Measurements from ENCODE around the gene SLC4A3.
"Not testable (repeated sequence)": the region's sequence is repeated elsewhere in the genome, so short reads cannot be mapped to it uniquely, and the experiment has no call there.

DNA sequence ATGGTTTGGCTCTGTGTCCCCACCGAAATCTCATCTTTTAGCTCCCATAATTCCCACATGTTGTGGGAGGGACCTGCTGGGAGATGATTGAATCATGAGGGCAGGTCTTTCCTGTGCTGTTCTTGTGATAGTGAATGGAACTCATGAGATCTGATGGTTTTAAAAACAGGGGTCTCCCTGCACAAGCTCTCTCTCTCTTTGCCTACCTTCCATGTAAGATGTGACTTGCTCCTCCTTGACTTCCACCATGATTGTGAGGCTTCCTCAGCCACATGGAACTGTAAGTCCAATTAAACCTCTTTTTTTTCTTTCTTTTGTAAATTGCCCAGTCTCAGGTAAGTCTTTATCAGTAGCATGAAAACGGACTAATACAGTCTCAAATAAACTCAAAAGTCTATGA is 56.0 kb downstream of the SLC4A3 start:
- TF ChIP-seq, protein P1, sequence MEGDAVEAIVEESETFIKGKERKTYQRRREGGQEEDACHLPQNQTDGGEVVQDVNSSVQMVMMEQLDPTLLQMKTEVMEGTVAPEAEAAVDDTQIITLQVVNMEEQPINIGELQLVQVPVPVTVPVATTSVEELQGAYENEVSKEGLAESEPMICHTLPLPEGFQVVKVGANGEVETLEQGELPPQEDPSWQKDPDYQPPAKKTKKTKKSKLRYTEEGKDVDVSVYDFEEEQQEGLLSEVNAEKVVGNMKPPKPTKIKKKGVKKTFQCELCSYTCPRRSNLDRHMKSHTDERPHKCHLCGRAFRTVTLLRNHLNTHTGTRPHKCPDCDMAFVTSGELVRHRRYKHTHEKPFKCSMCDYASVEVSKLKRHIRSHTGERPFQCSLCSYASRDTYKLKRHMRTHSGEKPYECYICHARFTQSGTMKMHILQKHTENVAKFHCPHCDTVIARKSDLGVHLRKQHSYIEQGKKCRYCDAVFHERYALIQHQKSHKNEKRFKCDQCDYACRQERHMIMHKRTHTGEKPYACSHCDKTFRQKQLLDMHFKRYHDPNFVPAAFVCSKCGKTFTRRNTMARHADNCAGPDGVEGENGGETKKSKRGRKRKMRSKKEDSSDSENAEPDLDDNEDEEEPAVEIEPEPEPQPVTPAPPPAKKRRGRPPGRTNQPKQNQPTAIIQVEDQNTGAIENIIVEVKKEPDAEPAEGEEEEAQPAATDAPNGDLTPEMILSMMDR (conservative IDR thresholded peaks at IDR 0.05) = not testable (repeated sequence)
- TF ChIP-seq EZH2 (IDR thresholded peaks at IDR 0.05; ENCODE audit: low read depth) = not testable (repeated sequence)
